Measurements from ENCODE around the gene PARK7. TPM values are rescaled to one million over a fixed set of nuclear protein-coding genes. Genes with fewer than 3 reads are reported as not detected.
A peak's percentile ranks its signal among the peaks of the same experiment; 100 is the strongest.

The PARK7 gene
- total and polyA plus RNA-seq, 4 donors: 140 to 392 (median 267) TPM

DNA sequence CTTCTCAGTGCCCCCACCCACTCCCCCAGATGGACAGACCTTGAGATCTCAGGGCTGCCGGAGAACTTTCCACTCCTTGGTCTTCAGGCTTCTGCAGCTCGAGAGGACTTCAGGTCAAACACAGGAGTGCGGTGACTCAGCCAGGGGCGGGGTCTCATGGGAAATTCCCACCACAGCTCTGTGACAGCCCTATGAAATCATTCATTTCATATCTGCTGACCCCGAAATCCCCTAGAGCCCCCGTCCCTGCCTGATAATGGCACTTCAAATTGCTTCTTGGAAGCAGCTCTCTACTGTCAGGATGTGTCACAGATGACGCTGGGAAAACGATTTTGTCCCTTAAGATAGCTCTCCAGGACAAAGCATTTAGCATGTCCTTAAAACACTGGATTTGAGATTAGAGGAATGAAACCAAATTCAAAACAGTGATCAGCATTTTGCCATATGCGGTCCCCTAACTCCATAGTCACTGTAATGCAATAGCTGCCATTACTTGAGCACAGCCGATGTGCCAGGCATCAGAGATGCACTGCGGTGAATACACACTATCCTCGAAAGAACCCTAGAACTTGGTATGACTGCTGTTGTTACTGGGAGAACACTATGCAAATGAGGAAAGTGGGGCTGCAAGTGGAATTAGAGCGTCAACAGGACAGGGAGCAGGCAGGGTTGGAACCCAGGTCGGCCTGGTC is 20.6 kb upstream of the PARK7 start, which contains the start of gene TNFRSF9:
TNFRSF9 (minus strand) TSS at position 95 of the 692 bp plus-strand sequence. CDS start 845 bp downstream, outside the sequence.
- WGBS, 2 donors: 50 to 62% methylated on average over 14 of the region's 14 CpGs
- DNase-seq: no peak
- H3K9me3 ChIP-seq (ENCODE audit: control insufficient read depth in 4 of 4, insufficient read depth in 3 of 4, low read length in 3 of 4): no peaks in the 10 kb centered on the region
- peaks cover 0 to 58% (median 58%) of the 10 kb centered on the region in 3 donors for H3K27me3 ChIP-seq (ENCODE audit: control insufficient read depth in 3 of 3, insufficient read depth in 3 of 3, low read length in 2 of 3)
- no peaks in the 10 kb centered on the region for H3K36me3 ChIP-seq (ENCODE audit: control insufficient read depth in 4 of 4, insufficient read depth in 4 of 4, low read length in 4 of 4)
- peaks cover 0 to 7% (median 0%) of the 10 kb centered on the region in 5 donors for H3K4me1 ChIP-seq (ENCODE audit: control insufficient read depth in 5 of 5, insufficient read depth in 5 of 5, low read length in 5 of 5)
- ATAC-seq (ENCODE audit: insufficient read depth, low FRiP score): no peak
- H3K9ac ChIP-seq (ENCODE audit: insufficient read depth in 1 of 2, low read length in 2 of 2): no peak within 1 kb of the TSS
- TF ChIP-seq, protein P1, sequence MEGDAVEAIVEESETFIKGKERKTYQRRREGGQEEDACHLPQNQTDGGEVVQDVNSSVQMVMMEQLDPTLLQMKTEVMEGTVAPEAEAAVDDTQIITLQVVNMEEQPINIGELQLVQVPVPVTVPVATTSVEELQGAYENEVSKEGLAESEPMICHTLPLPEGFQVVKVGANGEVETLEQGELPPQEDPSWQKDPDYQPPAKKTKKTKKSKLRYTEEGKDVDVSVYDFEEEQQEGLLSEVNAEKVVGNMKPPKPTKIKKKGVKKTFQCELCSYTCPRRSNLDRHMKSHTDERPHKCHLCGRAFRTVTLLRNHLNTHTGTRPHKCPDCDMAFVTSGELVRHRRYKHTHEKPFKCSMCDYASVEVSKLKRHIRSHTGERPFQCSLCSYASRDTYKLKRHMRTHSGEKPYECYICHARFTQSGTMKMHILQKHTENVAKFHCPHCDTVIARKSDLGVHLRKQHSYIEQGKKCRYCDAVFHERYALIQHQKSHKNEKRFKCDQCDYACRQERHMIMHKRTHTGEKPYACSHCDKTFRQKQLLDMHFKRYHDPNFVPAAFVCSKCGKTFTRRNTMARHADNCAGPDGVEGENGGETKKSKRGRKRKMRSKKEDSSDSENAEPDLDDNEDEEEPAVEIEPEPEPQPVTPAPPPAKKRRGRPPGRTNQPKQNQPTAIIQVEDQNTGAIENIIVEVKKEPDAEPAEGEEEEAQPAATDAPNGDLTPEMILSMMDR (IDR thresholded peaks at IDR 0.05; ENCODE audit: control extremely low read depth, extremely low read depth): no peak
- H3K27ac ChIP-seq (ENCODE audit: low read depth in 1 of 2, low read length in 1 of 2): no peak within 1 kb of the TSS
- no peak within 1 kb of the TSS for H3K4me3 ChIP-seq

DNA sequence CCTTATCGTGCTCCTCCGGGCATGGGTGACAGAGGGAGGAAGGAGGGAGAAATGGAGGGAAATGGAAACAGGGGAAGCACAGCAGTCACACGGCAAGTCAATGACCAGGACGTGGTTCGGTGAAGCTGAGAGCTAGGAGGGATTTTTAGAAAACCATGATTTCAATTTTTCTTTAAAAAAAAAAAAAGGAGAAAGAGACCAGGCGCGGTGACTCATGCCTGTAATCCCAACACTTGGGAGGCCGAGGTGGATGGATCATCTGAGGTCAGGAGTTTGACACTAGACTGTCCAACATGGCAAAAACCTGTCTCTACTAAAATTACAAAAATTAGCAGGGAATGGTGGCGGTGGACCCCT is 20.1 kb upstream of the PARK7 start:
- TF ChIP-seq, protein P1 (IDR thresholded peaks at IDR 0.05; ENCODE audit: control extremely low read depth, extremely low read depth): no peak
- Histone ChIP-seq H3K9ac (ENCODE audit: insufficient read depth in 1 of 2, low read length in 2 of 2) (no peak overlapping the region), H3K36me3 (ENCODE audit: control insufficient read depth in 4 of 4, insufficient read depth in 4 of 4, low read length in 4 of 4) (no peaks in the 10 kb centered on the region), H3K27me3 (ENCODE audit: control insufficient read depth in 3 of 3, insufficient read depth in 3 of 3, low read length in 2 of 3) (peaks cover 0 to 58% (median 57%) of the 10 kb centered on the region in 3 donors), H3K27ac (ENCODE audit: low read depth in 1 of 2, low read length in 1 of 2) (no peak overlapping the region), H3K4me1 (ENCODE audit: control insufficient read depth in 5 of 5, insufficient read depth in 5 of 5, low read length in 5 of 5) (peaks cover 0 to 7% (median 0%) of the 10 kb centered on the region in 5 donors), H3K4me3 (no peak overlapping the region), H3K9me3 (ENCODE audit: control insufficient read depth in 4 of 4, insufficient read depth in 3 of 4, low read length in 3 of 4) (no peaks in the 10 kb centered on the region)
- ATAC-seq (ENCODE audit: insufficient read depth, low FRiP score): no peak
- no peak for DNase-seq
- 62 to 70% methylated on average over 9 of the region's 9 CpGs for WGBS, 2 donors

DNA sequence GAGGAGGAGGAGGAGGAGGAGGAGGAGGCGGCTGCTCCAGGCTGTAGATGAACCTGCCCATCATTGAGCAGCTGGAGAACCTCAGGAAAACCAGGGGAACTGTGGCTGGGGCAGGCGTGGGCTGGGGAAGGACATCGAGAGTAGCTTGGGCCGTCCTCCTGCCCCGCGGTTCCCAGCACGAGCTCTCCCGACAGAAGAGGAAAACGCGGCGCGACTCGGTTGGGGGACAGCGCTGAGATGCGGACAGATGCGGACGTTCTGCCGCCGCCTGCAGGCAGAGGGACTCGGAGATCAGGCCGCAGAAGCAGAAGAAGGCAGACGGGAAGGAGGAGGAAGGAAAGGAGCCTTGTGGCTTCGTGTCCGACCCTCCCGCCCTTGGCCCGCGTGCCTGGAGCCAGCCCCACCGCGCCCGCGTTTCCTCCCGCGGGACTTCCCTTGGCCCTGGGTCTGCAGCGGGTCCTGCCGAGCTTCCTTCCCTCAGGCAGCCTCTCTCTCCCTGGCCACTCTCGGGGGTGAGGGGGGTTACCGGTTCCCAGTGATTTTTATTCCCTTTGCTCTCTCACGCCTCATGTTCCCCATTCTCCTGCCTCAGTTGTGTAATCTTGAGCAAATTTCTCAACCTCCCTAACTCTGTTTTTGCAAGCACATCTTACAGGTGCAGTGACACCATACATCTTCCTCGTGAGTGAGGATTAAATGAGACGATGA is 19.1 kb upstream of the PARK7 start:
- DNase-seq: peak; percentile 68 to 76 (median 74)
- H3K4me1 ChIP-seq (ENCODE audit: control insufficient read depth in 5 of 5, insufficient read depth in 5 of 5, low read length in 5 of 5): peaks cover 0 to 7% (median 0%) of the 10 kb centered on the region in 5 donors
- no peak overlapping the region for H3K4me3 ChIP-seq
- H3K9me3 ChIP-seq (ENCODE audit: control insufficient read depth in 4 of 4, insufficient read depth in 3 of 4, low read length in 3 of 4): no peaks in the 10 kb centered on the region
- TF ChIP-seq, protein P1 (IDR thresholded peaks at IDR 0.05; ENCODE audit: control extremely low read depth, extremely low read depth): peak; percentile 18
- H3K27ac ChIP-seq (ENCODE audit: low read depth in 1 of 2, low read length in 1 of 2): peak overlapping the region in 1 of 2 donors; percentile 30
- peak; percentile 59 for ATAC-seq (ENCODE audit: insufficient read depth, low FRiP score)
- H3K36me3 ChIP-seq (ENCODE audit: control insufficient read depth in 4 of 4, insufficient read depth in 4 of 4, low read length in 4 of 4): no peaks in the 10 kb centered on the region
- no peak overlapping the region for H3K9ac ChIP-seq (ENCODE audit: insufficient read depth in 1 of 2, low read length in 2 of 2)
- H3K27me3 ChIP-seq (ENCODE audit: control insufficient read depth in 3 of 3, insufficient read depth in 3 of 3, low read length in 2 of 3): peaks cover 0 to 52% (median 49%) of the 10 kb centered on the region in 3 donors
- 4 to 8% methylated on average over 36 to 40 of the region's 40 CpGs for WGBS, 2 donors

Data from lung (tissue), 12 donors.